T1000 (cell line): ENCODE results near the gene CSNK1E.

Source experiments
- DNase-seq: peaks from one replicate; lab custom pipeline; 2025; ENCODE audit warnings: mixed read lengths; lab: John Stamatoyannopoulos, UW

Gene CSNK1E

GRCh38 chr22:38305471-38306448, 11.5 kb downstream of the CSNK1E start:
- DNase-seq, result no peak

- DNase-seq, result no peak
Measured at GRCh38 chr22:38304526-38304925, 12.7 kb downstream of the CSNK1E start.

GRCh38 chr22:38303974-38304373, 13.3 kb downstream of the CSNK1E start:
- no peak for DNase-seq

- DNase-seq, result no peak
Measured at GRCh38 chr22:38302906-38303305, 14.3 kb downstream of the CSNK1E start.

GRCh38 chr22:38300946-38301345, 16.3 kb downstream of the CSNK1E start:
- no peak for DNase-seq

- no peak for DNase-seq
Measured at GRCh38 chr22:38300197-38300945, 16.9 kb downstream of the CSNK1E start.

- no peak for DNase-seq
Measured at GRCh38 chr22:38299770-38300102, 17.5 kb downstream of the CSNK1E start.

- DNase-seq, result peak; percentile 89
Measured at GRCh38 chr22:38298312-38299005, 18.8 kb downstream of the CSNK1E start.

GRCh38 chr22:38296372-38296771, 20.9 kb downstream of the CSNK1E start:
- no peak for DNase-seq

GRCh38 chr22:38295863-38296262, 21.4 kb downstream of the CSNK1E start:
- no peak for DNase-seq

GRCh38 chr22:38295339-38295738, 21.9 kb downstream of the CSNK1E start:
- no peak for DNase-seq

- no peak for DNase-seq
Measured at GRCh38 chr22:38294193-38294592, 23.0 kb downstream of the CSNK1E start.

GRCh38 chr22:38292694-38293093, 24.5 kb downstream of the CSNK1E start:
- DNase-seq, result no peak

- DNase-seq, result no peak
Measured at GRCh38 chr22:38291201-38291777, 25.9 kb downstream of the CSNK1E start.

GRCh38 chr22:38290347-38290746, 26.9 kb downstream of the CSNK1E start:
- no peak for DNase-seq

- no peak for DNase-seq
Measured at GRCh38 chr22:38289583-38290082, 27.6 kb downstream of the CSNK1E start.

GRCh38 chr22:38286915-38287669, 30.1 kb downstream of the CSNK1E start:
- DNase-seq, result no peak

GRCh38 chr22:38285018-38285417, 32.2 kb downstream of the CSNK1E start:
- DNase-seq, result no peak

- no peak for DNase-seq
Measured at GRCh38 chr22:38284042-38284402, 33.2 kb downstream of the CSNK1E start.

GRCh38 chr22:38282397-38282796, 34.8 kb downstream of the CSNK1E start:
- DNase-seq, result no peak

- no peak for DNase-seq
Measured at GRCh38 chr22:38276166-38276565, 41.1 kb downstream of the CSNK1E start.
